Measurements from ENCODE around the gene PLLP. TPM values are rescaled to one million over a fixed set of nuclear protein-coding genes. Genes with fewer than 3 reads are reported as not detected.

The PLLP gene
- total and polyA plus RNA-seq, 9 of the 15 experiments (the other 6 are each of a cell fraction or from before 2014, with no cell fraction given): 0.09 to 0.96 (median 0.27) TPM

- TF ChIP-seq ZNF277 (CRISPR knock-in tag; IDR thresholded peaks at IDR 0.05; ENCODE audit: borderline replicate concordance) (no peak), CREB3 (tag; conservative IDR thresholded peaks at IDR 0.05; ENCODE audit: low read depth) (no peak), RFX1 (IDR thresholded peaks at IDR 0.05) (no peak), ZFP91 (CRISPR knock-in tag; IDR thresholded peaks at IDR 0.05) (no peak; the same call in 1 of the 2 replicates), ZNF253 (CRISPR knock-in tag; conservative IDR thresholded peaks at IDR 0.05) (no peak), ZBTB34 (CRISPR knock-in tag; IDR thresholded peaks at IDR 0.05) (no peak), SIX5 (IDR thresholded peaks at IDR 0.05; ENCODE audit: borderline replicate concordance in 1 of 2, insufficient read depth in 1 of 2, low read depth in 1 of 2, low read length in 2 of 2) (0 out of 4 replicates have a peak, but pooled peaks of 1 of the 2 experiments have one; percentile 7), TEAD1 (CRISPR knock-in tag; IDR thresholded peaks at IDR 0.05) (peak; percentile 36 to 87; a peak in 3 of 4 replicates), MCM5 (IDR thresholded peaks at IDR 0.05; ENCODE audit: low read depth) (no peak), SAP30 (IDR thresholded peaks at IDR 0.05; ENCODE audit: borderline replicate concordance, insufficient read depth, low read depth, low read length, poor library complexity, severe bottlenecking) (no peak), PML (IDR thresholded peaks at IDR 0.05; ENCODE audit: low read length) (no peak), NONO (IDR thresholded peaks at IDR 0.05; ENCODE audit: low read depth in 2 of 2, low read length in 1 of 2) (no peak), THAP7 (CRISPR knock-in tag; IDR thresholded peaks at IDR 0.05) (peak; percentile 62; the same call in 1 of the 2 replicates), NR2F6 (CRISPR knock-in tag; IDR thresholded peaks at IDR 0.05) (no peak), IRF2 (CRISPR knock-in tag; IDR thresholded peaks at IDR 0.05) (no peak), ZSCAN29 (IDR thresholded peaks at IDR 0.05) (peak; percentile 70), TFAP4 (CRISPR knock-in tag; IDR thresholded peaks at IDR 0.05; ENCODE audit: borderline replicate concordance) (no peak; the same call in 1 of the 2 replicates), EHMT2 (IDR thresholded peaks at IDR 0.05) (no peak), SNIP1 (IDR thresholded peaks at IDR 0.05; ENCODE audit: low read depth) (no peak; the same call in 1 of the 2 replicates)
Measured at GRCh38 chr16:57299719-57300386, 15.4 kb upstream of the PLLP start (continued).

Measured in K562 (cell line).